Femur (tissue), 1 donor: ENCODE results near the gene IQGAP2.
"Not testable (repeated sequence)": the region's sequence is repeated elsewhere in the genome, so short reads cannot be mapped to it uniquely, and the experiment has no call there.

Source experiments
- DNase-seq: peaks from one replicate; pipeline ENCODE4 v3.0.0-alpha.2; 2017

IQGAP2 gene

GRCh38 chr5:76582230-76583162 lies 179.4 kb downstream of the IQGAP2 start:
- no peak for DNase-seq

GRCh38 chr5:76583163-76584047 lies 180.3 kb downstream of the IQGAP2 start:
- DNase-seq: no peak

GRCh38 chr5:76585783-76586217 lies 182.7 kb downstream of the IQGAP2 start:
- no peak for DNase-seq

- DNase-seq: no peak
Measured at GRCh38 chr5:76586531-76586930, 183.4 kb downstream of the IQGAP2 start.

- no peak for DNase-seq
Measured at GRCh38 chr5:76590027-76590426, 186.9 kb downstream of the IQGAP2 start.

- DNase-seq: no peak
Measured at GRCh38 chr5:76591366-76591765, 188.3 kb downstream of the IQGAP2 start.

- DNase-seq: no peak
Measured at GRCh38 chr5:76592692-76593091, 189.6 kb downstream of the IQGAP2 start.

- no peak for DNase-seq
Measured at GRCh38 chr5:76594107-76594506, 191.0 kb downstream of the IQGAP2 start.

GRCh38 chr5:76595755-76596481 lies 192.8 kb downstream of the IQGAP2 start:
- no peak for DNase-seq

GRCh38 chr5:76598531-76598930 lies 195.4 kb downstream of the IQGAP2 start:
- DNase-seq: no peak

GRCh38 chr5:76600716-76601115 lies 197.6 kb downstream of the IQGAP2 start:
- DNase-seq: no peak

GRCh38 chr5:76601470-76601869 lies 198.4 kb downstream of the IQGAP2 start:
- DNase-seq: no peak

- DNase-seq: no peak
Measured at GRCh38 chr5:76602094-76602726, 199.1 kb downstream of the IQGAP2 start.

GRCh38 chr5:76603991-76604390 lies 200.9 kb downstream of the IQGAP2 start:
- not testable (repeated sequence) for DNase-seq

GRCh38 chr5:76604838-76605237 lies 201.8 kb downstream of the IQGAP2 start:
- no peak for DNase-seq

- DNase-seq: no peak
Measured at GRCh38 chr5:76606701-76607100, 203.6 kb downstream of the IQGAP2 start.

GRCh38 chr5:76607353-76607871 lies 204.3 kb downstream of the IQGAP2 start:
- peak; percentile 53 for DNase-seq

- no peak for DNase-seq
Measured at GRCh38 chr5:76608833-76609232, 205.7 kb downstream of the IQGAP2 start.

GRCh38 chr5:76610196-76610595 lies 207.1 kb downstream of the IQGAP2 start:
- DNase-seq: no peak

GRCh38 chr5:76612942-76613341 lies 209.9 kb downstream of the IQGAP2 start:
- DNase-seq: no peak

- DNase-seq: no peak
Measured at GRCh38 chr5:76615759-76616158, 212.7 kb downstream of the IQGAP2 start.

GRCh38 chr5:76616206-76616605 lies 213.1 kb downstream of the IQGAP2 start:
- no peak for DNase-seq
